Measurements from ENCODE around the gene ERFE. TPM values are rescaled to one million over a fixed set of nuclear protein-coding genes. Genes with fewer than 3 reads are reported as not detected.

ERFE gene
- total RNA-seq, 2 donors from 2014 or later = 1.3 to 1.5 TPM

GRCh38 chr2:238139196-238140039 lies 19.4 kb upstream of the ERFE start:
- peak; percentile 65 for TF ChIP-seq CTCF (IDR thresholded peaks at IDR 0.05)
- Histone ChIP-seq H3K4me1 (ENCODE audit: control insufficient read depth in 1 of 2, low read depth in 2 of 2) (peaks cover 30 to 65% of the 10 kb centered on the region in 2 donors), H3K27ac (peak overlapping the region; percentile 27 to 71), H3K4me3 (peak overlapping the region; percentile 78), H3K36me3 (no peaks in the 10 kb centered on the region), H3K27me3 (replicated peaks; ENCODE audit: insufficient read depth) (no peaks in the 10 kb centered on the region), H3K9me3 (no peaks in the 10 kb centered on the region)
- no peak for ATAC-seq (ENCODE audit: insufficient number of reproducible peaks, low FRiP score, low read depth)
- no peak for DNase-seq (ENCODE audit: low spot score)

GRCh38 chr2:238140040-238140439 lies 18.7 kb upstream of the ERFE start:
- H3K27ac ChIP-seq = no peak overlapping the region
- peak overlapping the region; percentile 78 for H3K4me3 ChIP-seq
- TF ChIP-seq CTCF (IDR thresholded peaks at IDR 0.05) = no peak
- H3K36me3 ChIP-seq = no peaks in the 10 kb centered on the region
- ATAC-seq (ENCODE audit: insufficient number of reproducible peaks, low FRiP score, low read depth) (no peak), DNase-seq (ENCODE audit: low spot score) (no peak)
- H3K4me1 ChIP-seq (ENCODE audit: control insufficient read depth in 1 of 2, low read depth in 2 of 2) = peaks cover 30 to 65% of the 10 kb centered on the region in 2 donors
- no peaks in the 10 kb centered on the region for H3K27me3 ChIP-seq (replicated peaks; ENCODE audit: insufficient read depth)
- no peaks in the 10 kb centered on the region for H3K9me3 ChIP-seq

- H3K27me3 ChIP-seq (replicated peaks; ENCODE audit: insufficient read depth) = no peaks in the 10 kb centered on the region
- ATAC-seq (ENCODE audit: insufficient number of reproducible peaks, low FRiP score, low read depth) = no peak
- peaks cover 30 to 65% of the 10 kb centered on the region in 2 donors for H3K4me1 ChIP-seq (ENCODE audit: control insufficient read depth in 1 of 2, low read depth in 2 of 2)
- H3K36me3 ChIP-seq = no peaks in the 10 kb centered on the region
- no peaks in the 10 kb centered on the region for H3K9me3 ChIP-seq
- H3K4me3 ChIP-seq = no peak overlapping the region
- H3K27ac ChIP-seq = no peak overlapping the region
- no peak for TF ChIP-seq CTCF (IDR thresholded peaks at IDR 0.05)
- DNase-seq (ENCODE audit: low spot score) = no peak
Observed at GRCh38 chr2:238140721-238141540, 17.8 kb upstream of the ERFE start.

- H3K4me1 ChIP-seq (ENCODE audit: control insufficient read depth in 1 of 2, low read depth in 2 of 2) = peaks cover 30 to 65% of the 10 kb centered on the region in 2 donors
- ATAC-seq (ENCODE audit: insufficient number of reproducible peaks, low FRiP score, low read depth) = no peak
Observed at GRCh38 chr2:238141541-238142318, 17.0 kb upstream of the ERFE start.

More at GRCh38 chr2:238141541-238142318, 17.0 kb upstream of the ERFE start:
- Histone ChIP-seq H3K27me3 (replicated peaks; ENCODE audit: insufficient read depth) (no peaks in the 10 kb centered on the region), H3K4me3 (peak overlapping the region; percentile 12), H3K9me3 (no peaks in the 10 kb centered on the region), H3K36me3 (no peaks in the 10 kb centered on the region), H3K27ac (peak overlapping the region in 1 of 2 donors; percentile 22)
- TF ChIP-seq CTCF (IDR thresholded peaks at IDR 0.05) = no peak
- DNase-seq (ENCODE audit: low spot score) = no peak
